GM12891 (cell line): ENCODE measurements around the gene ARHGEF12.

Experiments
- PAX5 ChIP-seq: IDR thresholded peaks from 2 replicates; pipeline ENCODE4 v1.6.1; 2011; ENCODE audit warnings: low read length, moderate library complexity, mild to moderate bottlenecking; ENCODE audit not compliant: insufficient read depth, severe bottlenecking
- POLR2A ChIP-seq: IDR thresholded peaks from 2 replicates; pipeline ENCODE4 v1.6.1; 2011; ENCODE audit warnings: low read depth, low read length, control low read depth
- POLR2AphosphoS5 ChIP-seq: IDR thresholded peaks from 2 replicates; pipeline ENCODE4 v1.6.1; 2011; ENCODE audit warnings: low read depth, low read length, control low read depth
- POU2F2 ChIP-seq: IDR thresholded peaks from 2 replicates; pipeline ENCODE4 v1.6.1; 2011; ENCODE audit warnings: low read depth, mild to moderate bottlenecking, control low read depth, low read length, moderate library complexity
- SPI1 ChIP-seq: IDR thresholded peaks from 2 replicates; pipeline ENCODE4 v1.6.1; 2011; ENCODE audit warnings: low read depth, low read length, control low read depth
- TAF1 ChIP-seq: IDR thresholded peaks from 2 replicates; pipeline ENCODE4 v1.6.1; 2011; ENCODE audit warnings: low read depth, low read length, control low read depth

GRCh38 chr11:120499088-120499487, 162.9 kb downstream of the ARHGEF12 start:
- no peak for TF ChIP-seq POLR2AphosphoS5
- no peak for TF ChIP-seq POLR2A
- no peak for TF ChIP-seq TAF1
- no peak for TF ChIP-seq PAX5
- TF ChIP-seq SPI1 = no peak
- no peak for TF ChIP-seq POU2F2
